Islet precursor cell (in vitro differentiated cells): ENCODE results near the gene IFNA14.
"Not testable (repeated sequence)": the region's sequence is repeated elsewhere in the genome, so short reads cannot be mapped to it uniquely, and the experiment has no call there.

ENCODE experiments used
- DNase-seq: peaks from one replicate; pipeline ENCODE4 v3.0.0-alpha.2; 2018

The IFNA14 gene

GRCh38 chr9:21239911-21240310 is at the start of gene IFNA14:
TSS of gene IFNA14 (minus strand) at chr9:21240005. CDS start at chr9:21239935, 70 bp downstream.
- no peak for DNase-seq

- DNase-seq: no peak
These were observed 47.5 kb upstream of the IFNA14 start for GRCh38 chr9:21287280-21287679.

GRCh38 chr9:21286659-21287058 is 46.9 kb upstream of the IFNA14 start:
- no peak for DNase-seq

- DNase-seq: no peak
These were observed 46.3 kb upstream of the IFNA14 start for GRCh38 chr9:21286099-21286498.

- no peak for DNase-seq
These were observed 41.5 kb upstream of the IFNA14 start for GRCh38 chr9:21281275-21281674.

GRCh38 chr9:21268347-21268657 is 28.5 kb upstream of the IFNA14 start:
- DNase-seq: no peak

GRCh38 chr9:21267485-21268346 is 27.9 kb upstream of the IFNA14 start:
- no peak for DNase-seq

- DNase-seq: no peak
These were observed 27.1 kb upstream of the IFNA14 start for GRCh38 chr9:21266733-21267484.

GRCh38 chr9:21265421-21266189 is 25.8 kb upstream of the IFNA14 start:
- no peak for DNase-seq

- no peak for DNase-seq
These were observed 15.9 kb upstream of the IFNA14 start for GRCh38 chr9:21255538-21256212.

GRCh38 chr9:21252721-21253547 is 13.1 kb upstream of the IFNA14 start:
- DNase-seq: peak; percentile 67

- DNase-seq: no peak
These were observed 11.8 kb upstream of the IFNA14 start for GRCh38 chr9:21251638-21252037.

GRCh38 chr9:21251190-21251589 is 11.4 kb upstream of the IFNA14 start:
- DNase-seq: no peak

- DNase-seq: no peak
These were observed 5.0 kb upstream of the IFNA14 start for GRCh38 chr9:21244836-21245235.

- DNase-seq: not testable (repeated sequence)
These were observed 3.5 kb downstream of the IFNA14 start for GRCh38 chr9:21236360-21236714.

- DNase-seq: not testable (repeated sequence)
These were observed 4.1 kb downstream of the IFNA14 start for GRCh38 chr9:21235468-21236359.

GRCh38 chr9:21234153-21234687 is 5.6 kb downstream of the IFNA14 start:
- DNase-seq: no peak

- no peak for DNase-seq
These were observed 6.5 kb downstream of the IFNA14 start for GRCh38 chr9:21233258-21233657.

- DNase-seq: no peak
These were observed 11.7 kb downstream of the IFNA14 start, which contains the start of gene IFNA17 for GRCh38 chr9:21228122-21228521. TSS of gene IFNA17 (minus strand) at chr9:21228222. CDS start at chr9:21228173, 49 bp downstream.

- not testable (repeated sequence) for DNase-seq
These were observed 22.6 kb downstream of the IFNA14 start, which contains the start of gene IFNA16 for GRCh38 chr9:21217211-21217610. TSS of gene IFNA16 (minus strand) at chr9:21217311. CDS start at chr9:21217305, 6 bp downstream.
